B cell (primary cell): ENCODE measurements around the gene ATP10A. TPM values are rescaled to one million over a fixed set of nuclear protein-coding genes. Genes with fewer than 3 reads are reported as not detected.

Experiments
- ATAC-seq: fragments of 200-7000 bp; cut with Tn5 transposase; one replicate; pipeline ENCODE4 v1.10.0; 2021; ENCODE audit warnings: low read depth, mild to moderate bottlenecking, moderate number of reproducible peaks, moderate library complexity
- CTCF ChIA-PET: fragments of 350-600 bp; sonication (Branson Sonifier 250); formaldehyde crosslinking; loops from one replicate; lab custom pipeline; 2021; ENCODE audit warnings: antibody characterized with exemption, inconsistent platforms; lab: Charles Lee
- POLR2A ChIA-PET: fragments of 350-600 bp; sonication (Branson Sonifier 250); formaldehyde crosslinking; loops from one replicate; lab custom pipeline; 2021; ENCODE audit warnings: antibody characterized with exemption; lab: Charles Lee
- DNase-seq: peaks from one replicate; pipeline ENCODE4 v3.0.0; 2013
- H2AFZ ChIP-seq: 2 replicates; pipeline ENCODE4 v1.6.1; 2012; ENCODE audit warnings: mild to moderate bottlenecking, low read depth, low read length; ENCODE audit not compliant: insufficient read depth, poor library complexity, severe bottlenecking
- H3K27ac ChIP-seq, 2 donors: 1 replicate in 1 of 2; 2 replicates in 1 of 2; pipeline ENCODE4 v1.5.1; 2012 to 2013; ENCODE audit warnings: low read length in 2 of 2, mild to moderate bottlenecking in 2 of 2, moderate library complexity in 1 of 2
- H3K27me3 ChIP-seq, 4 experiments: fragments of 200-600 bp in 1 of 4; sonication (generic) in 1 of 4; replicated peaks in 1 of 4; 1 replicate in 2 of 4; 2 replicates in 2 of 4; pipeline versions ENCODE4 v1.6.1 to v1.7.0; 2013 to 2016; ENCODE audit warnings: low read length in 3 of 4, mild to moderate bottlenecking in 2 of 4, mixed read lengths in 1 of 4, moderate library complexity in 1 of 4; ENCODE audit not compliant: insufficient read depth in 4 of 4, control insufficient read depth in 3 of 4; ENCODE audit errors: control extremely low read depth in 1 of 4
- H3K36me3 ChIP-seq, 2 experiments: replicated peaks in 1 of 2; 1 replicate in 1 of 2; 2 replicates in 1 of 2; pipeline versions ENCODE4 v1.6.1 to v1.7.1; 2013; ENCODE audit warnings: low read length in 1 of 2; ENCODE audit not compliant: insufficient read depth in 2 of 2, control insufficient read depth in 1 of 2; ENCODE audit errors: control extremely low read depth in 1 of 2, extremely low read depth in 1 of 2
- H3K4me1 ChIP-seq, 2 donors: fragments of 200-600 bp in 1 of 2; sonication (generic) in 1 of 2; 1 replicate in 1 of 2; 2 replicates in 1 of 2; pipeline versions ENCODE4 v1.5.1 to v1.6.1; 2013 to 2017; ENCODE audit warnings: low read length in 2 of 2; ENCODE audit not compliant: control insufficient read depth in 2 of 2, insufficient read depth in 2 of 2
- H3K4me2 ChIP-seq: replicated peaks from 2 replicates; pipeline ENCODE3; 2012; ENCODE audit warnings: mild to moderate bottlenecking, low read depth, low read length; ENCODE audit not compliant: poor library complexity, severe bottlenecking
- H3K4me3 ChIP-seq, 5 experiments: fragments of 200-600 bp in 1 of 5; sonication (generic) in 1 of 5; 1 replicate in 3 of 5; 2 replicates in 2 of 5; pipeline versions ENCODE4 v1.5.1 to v1.7.0; 2011 to 2016; ENCODE audit warnings: low read length in 4 of 5, mild to moderate bottlenecking in 4 of 5, low read depth in 2 of 5, control low read depth in 1 of 5, moderate library complexity in 1 of 5; ENCODE audit not compliant: insufficient read depth in 1 of 5; ENCODE audit errors: control extremely low read depth in 1 of 5, extremely low read depth in 1 of 5
- H3K79me2 ChIP-seq: fragments of 200-600 bp; sonication (generic); one replicate; pipeline ENCODE4 v1.6.0; 2016; ENCODE audit warnings: low read length; ENCODE audit not compliant: control insufficient read depth, insufficient read depth
- H3K9ac ChIP-seq: fragments of 200-600 bp; sonication (generic); 2 replicates; pipeline ENCODE4 v1.6.1; 2017; ENCODE audit warnings: mild to moderate bottlenecking, low read length, moderate library complexity
- H3K9me3 ChIP-seq, 3 donors: one replicate each; pipeline versions ENCODE4 v1.6.1 to v1.7.1; 2013; ENCODE audit warnings: low read length in 2 of 3; ENCODE audit not compliant: control insufficient read depth in 2 of 3, insufficient read depth in 1 of 3; ENCODE audit errors: control extremely low read depth in 1 of 3
- H4K20me1 ChIP-seq: 2 replicates; pipeline ENCODE4 v1.6.0; 2012; ENCODE audit warnings: mild to moderate bottlenecking, low read length; ENCODE audit not compliant: insufficient read depth, control insufficient read depth, poor library complexity, severe bottlenecking
- H3K27ac Mint-ChIP-seq: one replicate; pipeline ENCODE4 v1.8.0; 2021; ENCODE audit warnings: mixed read lengths
- H3K27me3 Mint-ChIP-seq: one replicate; pipeline ENCODE4 v1.8.0; 2021; ENCODE audit warnings: mixed read lengths
- H3K4me1 Mint-ChIP-seq: one replicate; pipeline ENCODE4 v1.8.0; 2021; ENCODE audit warnings: mixed read lengths
- H3K4me3 Mint-ChIP-seq: one replicate; pipeline ENCODE4 v1.8.0; 2021; ENCODE audit warnings: mixed read lengths
- H3K9me3 Mint-ChIP-seq: one replicate; pipeline ENCODE4 v1.8.0; 2022; ENCODE audit warnings: mixed read lengths; ENCODE audit not compliant: insufficient read depth
- EZH2 ChIP-seq: IDR thresholded peaks from 2 replicates; pipeline ENCODE4 v1.6.1; 2012; ENCODE audit warnings: borderline replicate concordance, low read depth, mild to moderate bottlenecking, moderate library complexity, low read length; ENCODE audit not compliant: insufficient read depth, poor library complexity, severe bottlenecking
- WGBS: methylation state at CpG from one replicate; pipeline ENCODE4 v1.1.5; 2013; ENCODE audit warnings: missing lambda C conversion rate; ENCODE audit not compliant: insufficient coverage; 5-methylcytosine and 5-hydroxymethylcytosine counted together
- intact Hi-C: fragments of 100-400 bp; cut with micrococcal nuclease; formaldehyde crosslinking; loops from one replicate; pipeline ENCODE4 v1.10.0; 2022
- polyA plus RNA-seq: library from polyadenylated mRNA; depleted of rRNA; stranded (reverse); fragments of >200 nt; gene quantifications from 2 replicates; pipeline ENCODE4 v1.2.3, GENCODE V29; 2012
- total RNA-seq, 2 donors: library from RNA; stranded (reverse); fragments of 120-200 nt in 1 of 2; gene quantifications; 1 replicate in 1 of 2; 2 replicates in 1 of 2; pipeline versions ENCODE4 v1.2.3 to v1.2.4, GENCODE V29; 2013 to 2022
- TF ChIP-seq, protein P1 (sequence below): fragments of 200-600 bp; IDR thresholded peaks from one replicate; pipeline ENCODE4 v1.8.0; 2022; ENCODE audit warnings: antibody characterized with exemption, mild to moderate bottlenecking

Gene ATP10A
- total and polyA plus RNA-seq, 2 donors (not counting 1 experiment from before 2014, with no cell fraction given), result 0.21 to 0.22 TPM

DNA sequence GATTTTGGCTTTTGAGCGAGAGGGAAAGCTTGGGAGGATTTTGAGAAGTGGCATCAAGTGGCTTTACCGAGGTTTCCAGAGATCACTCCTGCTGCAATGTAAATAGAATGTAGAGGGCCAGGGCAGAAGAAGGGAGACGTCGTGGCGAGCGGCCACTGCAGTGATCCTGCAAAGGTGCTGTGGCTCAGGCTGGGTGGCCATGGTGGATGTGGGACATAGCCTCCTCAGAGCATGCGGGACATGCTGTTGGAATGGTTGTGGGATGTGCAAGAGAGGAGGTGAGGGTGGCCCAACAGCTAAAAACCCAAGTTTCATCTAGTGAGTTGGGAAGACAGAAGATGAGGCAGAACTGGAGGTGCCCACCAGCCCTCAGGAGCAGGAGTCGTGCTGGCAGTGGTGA lies 3.1 kb upstream of the ATP10A start:
- Histone ChIP-seq H3K4me1 (peaks cover 17 to 19% of the 10 kb centered on the region in 2 donors), H4K20me1 (no peaks in the 10 kb centered on the region), H3K4me2 (no peak overlapping the region), H2AFZ (no peak overlapping the region), H3K9ac (no peak overlapping the region), H3K79me2 (no peaks in the 10 kb centered on the region), H3K4me3 (no peak overlapping the region), H3K27ac (no peak overlapping the region), H3K27me3 (peaks cover 0 to 37% (median 12%) of the 10 kb centered on the region in 4 experiments), H3K36me3 (no peaks in the 10 kb centered on the region), H3K9me3 (no peaks in the 10 kb centered on the region)
- Mint-ChIP-seq H3K27me3 (peaks cover 35% of the 10 kb centered on the region), H3K9me3 (no peaks in the 10 kb centered on the region), H3K4me3 (no peak overlapping the region), H3K27ac (no peak overlapping the region), H3K4me1 (peaks cover 13% of the 10 kb centered on the region)
- no peak for DNase-seq
- intact Hi-C loops, result no loop called here
- ChIA-PET CTCF (no interaction called here), POLR2A (no interaction called here)
- no peak for TF ChIP-seq EZH2
- TF ChIP-seq, protein P1, sequence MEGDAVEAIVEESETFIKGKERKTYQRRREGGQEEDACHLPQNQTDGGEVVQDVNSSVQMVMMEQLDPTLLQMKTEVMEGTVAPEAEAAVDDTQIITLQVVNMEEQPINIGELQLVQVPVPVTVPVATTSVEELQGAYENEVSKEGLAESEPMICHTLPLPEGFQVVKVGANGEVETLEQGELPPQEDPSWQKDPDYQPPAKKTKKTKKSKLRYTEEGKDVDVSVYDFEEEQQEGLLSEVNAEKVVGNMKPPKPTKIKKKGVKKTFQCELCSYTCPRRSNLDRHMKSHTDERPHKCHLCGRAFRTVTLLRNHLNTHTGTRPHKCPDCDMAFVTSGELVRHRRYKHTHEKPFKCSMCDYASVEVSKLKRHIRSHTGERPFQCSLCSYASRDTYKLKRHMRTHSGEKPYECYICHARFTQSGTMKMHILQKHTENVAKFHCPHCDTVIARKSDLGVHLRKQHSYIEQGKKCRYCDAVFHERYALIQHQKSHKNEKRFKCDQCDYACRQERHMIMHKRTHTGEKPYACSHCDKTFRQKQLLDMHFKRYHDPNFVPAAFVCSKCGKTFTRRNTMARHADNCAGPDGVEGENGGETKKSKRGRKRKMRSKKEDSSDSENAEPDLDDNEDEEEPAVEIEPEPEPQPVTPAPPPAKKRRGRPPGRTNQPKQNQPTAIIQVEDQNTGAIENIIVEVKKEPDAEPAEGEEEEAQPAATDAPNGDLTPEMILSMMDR, result no peak
- ATAC-seq, result no peak
- WGBS, result 98% methylated on average over 8 of the region's 8 CpGs

DNA sequence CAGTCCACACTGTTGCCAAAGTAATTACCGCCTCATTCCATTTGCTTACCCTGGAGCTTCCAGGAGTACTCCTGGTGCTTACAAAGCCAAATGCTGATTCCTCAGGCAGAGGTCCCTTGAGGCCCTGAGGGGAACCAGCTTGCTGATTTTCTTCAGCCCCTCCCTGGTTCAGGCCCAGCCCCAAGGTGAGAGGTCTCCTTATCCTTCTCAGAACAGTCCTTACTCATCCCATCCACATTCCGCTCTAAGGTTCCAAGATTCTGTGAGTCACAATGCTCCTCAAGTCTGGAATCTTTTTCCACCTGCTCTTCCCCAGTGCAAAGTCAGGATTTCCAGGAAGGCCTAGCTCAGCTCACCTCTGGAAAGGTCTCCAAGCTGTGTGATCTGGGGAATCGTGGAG lies 1.8 kb upstream of the ATP10A start:
- CTCF ChIA-PET, result no interaction called here
- Histone ChIP-seq H3K9ac (no peak overlapping the region), H3K4me1 (peaks cover 27 to 32% of the 10 kb centered on the region in 2 donors), H2AFZ (no peak overlapping the region), H3K36me3 (no peaks in the 10 kb centered on the region), H3K4me2 (no peak overlapping the region), H3K27me3 (peaks cover 0 to 47% (median 14%) of the 10 kb centered on the region in 4 experiments), H3K9me3 (no peaks in the 10 kb centered on the region), H3K4me3 (no peak overlapping the region), H3K27ac (no peak overlapping the region), H3K79me2 (no peaks in the 10 kb centered on the region), H4K20me1 (no peaks in the 10 kb centered on the region)
- no peak for TF ChIP-seq EZH2
- TF ChIP-seq, protein P1, result no peak
- POLR2A ChIA-PET, result no interaction called here
- H3K9me3 Mint-ChIP-seq, result no peaks in the 10 kb centered on the region
- ATAC-seq (no peak), DNase-seq (no peak)
- WGBS, result 96% methylated on average over 3 of the region's 3 CpGs
- H3K27ac Mint-ChIP-seq, result no peak overlapping the region
- H3K27me3 Mint-ChIP-seq, result peaks cover 48% of the 10 kb centered on the region
- peak overlapping the region; percentile 67 for H3K4me3 Mint-ChIP-seq
- peaks cover 24% of the 10 kb centered on the region for H3K4me1 Mint-ChIP-seq
- intact Hi-C loops, result no loop called here
